Type B pancreatic cell (in vitro differentiated cells): ENCODE results near the gene SH3RF2. TPM values are rescaled to one million over a fixed set of nuclear protein-coding genes. Genes with fewer than 3 reads are reported as not detected.
"Not testable (repeated sequence)": the region's sequence is repeated elsewhere in the genome, so short reads cannot be mapped to it uniquely, and the experiment has no call there.

Experiments used
- DNase-seq: peaks from one replicate; pipeline ENCODE4 v3.0.0; 2021; ENCODE audit warnings: mixed read lengths; ENCODE audit not compliant: unreplicated experiment; ENCODE audit errors: extremely low spot score
- H3K27ac Mint-ChIP-seq: 2 replicates; pipeline ENCODE4 v1.8.0; 2021; ENCODE audit warnings: mild to moderate bottlenecking, mixed read lengths
- H3K27me3 Mint-ChIP-seq: 2 replicates; pipeline ENCODE4 v1.8.0; 2021; ENCODE audit warnings: mixed read lengths
- H3K36me3 Mint-ChIP-seq: 2 replicates; pipeline ENCODE4 v1.8.0; 2021; ENCODE audit warnings: mixed read lengths
- H3K4me1 Mint-ChIP-seq: one replicate; pipeline ENCODE4 v1.8.0; 2021; ENCODE audit warnings: mixed read lengths; ENCODE audit not compliant: unreplicated experiment
- H3K4me3 Mint-ChIP-seq: 2 replicates; pipeline ENCODE4 v1.8.0; 2021; ENCODE audit warnings: mild to moderate bottlenecking, mixed read lengths
- H3K9me3 Mint-ChIP-seq: 2 replicates; pipeline ENCODE4 v1.8.0; 2021; ENCODE audit warnings: mixed read lengths
- total RNA-seq: library from RNA; stranded (reverse); gene quantifications from 2 replicates; pipeline ENCODE4 v1.2.1, GENCODE V29; 2021; ENCODE audit warnings: low replicate concordance
- TF ChIP-seq, protein P1 (sequence below): fragments of 200-600 bp; sonication (generic); conservative IDR thresholded peaks from 2 replicates; pipeline ENCODE4 v1.5.0; 2021; ENCODE audit warnings: antibody characterized with exemption, mild to moderate bottlenecking

SH3RF2 gene
- total RNA-seq, 1 donor from 2014 or later = 11.2 TPM

DNA sequence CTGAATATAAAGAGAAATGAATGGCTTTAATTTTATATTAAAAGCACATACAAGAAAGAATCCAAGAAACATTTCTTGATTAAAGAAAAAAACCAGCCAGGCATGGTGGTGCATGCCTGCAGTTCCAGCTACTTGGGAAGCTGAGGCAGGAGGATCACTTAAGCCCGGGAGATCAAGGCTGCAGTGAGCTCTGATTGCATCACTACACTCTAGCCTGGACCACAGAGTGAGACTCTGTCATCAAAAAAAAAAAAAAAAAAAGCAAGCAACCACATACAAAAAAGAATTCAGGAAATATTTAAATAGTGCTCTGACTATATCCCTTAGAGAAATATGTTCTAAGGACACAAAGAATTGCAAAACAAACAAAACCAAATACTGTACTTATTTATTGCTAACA lies 171.5 kb downstream of the SH3RF2 start:
- Mint-ChIP-seq H3K27me3 (no peaks in the 10 kb centered on the region), H3K4me1 (no peaks in the 10 kb centered on the region), H3K27ac (no peak overlapping the region), H3K9me3 (peaks cover 4% of the 10 kb centered on the region), H3K36me3 (peaks cover 15% of the 10 kb centered on the region), H3K4me3 (no peak overlapping the region)
- DNase-seq = no peak
- TF ChIP-seq, protein P1, sequence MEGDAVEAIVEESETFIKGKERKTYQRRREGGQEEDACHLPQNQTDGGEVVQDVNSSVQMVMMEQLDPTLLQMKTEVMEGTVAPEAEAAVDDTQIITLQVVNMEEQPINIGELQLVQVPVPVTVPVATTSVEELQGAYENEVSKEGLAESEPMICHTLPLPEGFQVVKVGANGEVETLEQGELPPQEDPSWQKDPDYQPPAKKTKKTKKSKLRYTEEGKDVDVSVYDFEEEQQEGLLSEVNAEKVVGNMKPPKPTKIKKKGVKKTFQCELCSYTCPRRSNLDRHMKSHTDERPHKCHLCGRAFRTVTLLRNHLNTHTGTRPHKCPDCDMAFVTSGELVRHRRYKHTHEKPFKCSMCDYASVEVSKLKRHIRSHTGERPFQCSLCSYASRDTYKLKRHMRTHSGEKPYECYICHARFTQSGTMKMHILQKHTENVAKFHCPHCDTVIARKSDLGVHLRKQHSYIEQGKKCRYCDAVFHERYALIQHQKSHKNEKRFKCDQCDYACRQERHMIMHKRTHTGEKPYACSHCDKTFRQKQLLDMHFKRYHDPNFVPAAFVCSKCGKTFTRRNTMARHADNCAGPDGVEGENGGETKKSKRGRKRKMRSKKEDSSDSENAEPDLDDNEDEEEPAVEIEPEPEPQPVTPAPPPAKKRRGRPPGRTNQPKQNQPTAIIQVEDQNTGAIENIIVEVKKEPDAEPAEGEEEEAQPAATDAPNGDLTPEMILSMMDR = no peak

DNA sequence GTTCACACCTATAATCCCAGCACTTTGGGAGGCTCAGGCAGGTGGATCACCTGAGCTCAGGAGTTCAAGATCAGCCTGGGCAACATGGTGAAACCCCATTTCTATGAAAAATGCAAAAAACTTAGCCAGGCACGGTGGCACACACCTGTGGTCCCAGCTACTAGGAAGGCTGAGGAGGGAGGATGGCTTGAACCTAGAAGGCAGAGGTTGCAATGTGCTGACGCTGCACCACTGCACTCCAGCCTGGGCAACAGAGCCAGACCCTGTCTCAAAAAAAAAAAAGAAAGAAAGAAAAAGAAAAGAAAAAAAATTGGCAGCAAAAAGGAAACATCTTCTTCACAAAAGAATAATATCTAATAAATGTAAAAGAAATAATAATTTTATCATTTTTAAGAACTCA lies 172.5 kb downstream of the SH3RF2 start:
- H3K4me3 Mint-ChIP-seq, H3K4me1 Mint-ChIP-seq, H3K27me3 Mint-ChIP-seq, H3K9me3 Mint-ChIP-seq, H3K27ac Mint-ChIP-seq, DNase-seq: not testable (repeated sequence)
- H3K36me3 Mint-ChIP-seq = peaks cover 13% of the 10 kb centered on the region

DNA sequence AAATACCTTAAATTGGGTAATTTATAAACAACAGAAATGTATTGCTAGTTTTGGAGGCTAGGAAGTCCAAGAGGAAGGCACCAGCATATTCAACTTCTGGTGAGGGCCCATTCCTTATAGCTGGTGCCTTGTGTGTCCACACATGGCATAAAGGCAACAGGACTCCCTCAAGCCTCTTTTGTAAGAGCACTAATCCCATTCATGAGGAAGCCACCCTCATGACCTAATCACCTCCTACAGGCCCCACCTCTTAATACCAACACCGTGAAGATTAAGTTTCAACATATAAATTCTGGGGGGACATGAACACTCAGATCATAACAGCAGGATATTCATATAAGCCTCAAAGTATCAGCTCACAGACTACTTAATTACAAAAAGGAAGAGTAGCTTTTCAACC lies 173.0 kb downstream of the SH3RF2 start:
- Mint-ChIP-seq H3K4me1 (no peaks in the 10 kb centered on the region), H3K9me3 (no peaks in the 10 kb centered on the region), H3K27me3 (no peaks in the 10 kb centered on the region), H3K4me3 (no peak overlapping the region), H3K27ac (no peak overlapping the region), H3K36me3 (peaks cover 13% of the 10 kb centered on the region)
- DNase-seq = no peak
- TF ChIP-seq, protein P1 = no peak

DNA sequence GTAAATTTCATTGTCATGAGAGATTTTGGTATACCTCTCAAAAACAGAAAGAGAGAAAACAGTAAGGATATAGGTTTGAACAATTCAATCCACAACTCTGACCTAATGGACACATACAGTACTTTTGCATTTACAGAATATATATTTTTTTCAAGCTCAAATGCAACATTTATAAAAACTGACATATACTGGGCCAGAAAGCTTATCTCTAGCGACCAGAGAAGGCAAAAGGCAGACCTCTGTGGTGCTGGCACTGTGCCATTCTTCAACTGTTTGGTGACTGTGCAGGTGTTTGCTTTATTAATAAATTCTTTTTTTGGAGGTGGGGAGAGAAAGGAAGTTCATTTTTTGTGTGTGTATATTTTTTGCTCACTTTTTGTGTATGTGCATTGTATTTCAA lies 175.0 kb downstream of the SH3RF2 start:
- DNase-seq = no peak
- Mint-ChIP-seq H3K27me3 (no peaks in the 10 kb centered on the region), H3K27ac (no peak overlapping the region), H3K9me3 (no peaks in the 10 kb centered on the region), H3K36me3 (peaks cover 11% of the 10 kb centered on the region), H3K4me1 (no peaks in the 10 kb centered on the region), H3K4me3 (no peak overlapping the region)
- TF ChIP-seq, protein P1 = no peak

DNA sequence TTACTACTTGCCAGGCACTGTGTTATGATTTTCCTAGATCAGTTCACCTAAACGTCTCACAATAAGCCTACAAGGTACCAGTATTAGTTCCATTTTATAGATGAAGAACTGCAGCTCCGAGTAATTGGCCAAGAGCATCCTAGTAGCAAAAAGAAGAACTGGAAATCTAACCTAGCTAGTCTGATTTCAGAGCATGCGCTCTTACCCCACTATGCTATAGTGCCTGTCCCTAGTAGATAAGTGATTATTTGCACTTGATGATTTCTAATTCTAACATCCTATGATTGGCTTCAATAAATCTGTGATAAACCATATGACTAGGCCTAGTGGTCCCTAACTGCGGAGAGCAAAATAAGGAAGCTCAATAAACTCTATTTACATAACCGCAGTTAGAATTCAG lies 176.1 kb downstream of the SH3RF2 start:
- no peak overlapping the region for H3K27ac Mint-ChIP-seq
- TF ChIP-seq, protein P1 = no peak
- no peak for DNase-seq
- no peaks in the 10 kb centered on the region for H3K9me3 Mint-ChIP-seq
- H3K27me3 Mint-ChIP-seq = no peaks in the 10 kb centered on the region
- no peak overlapping the region for H3K4me3 Mint-ChIP-seq
- H3K36me3 Mint-ChIP-seq = peaks cover 15% of the 10 kb centered on the region
- H3K4me1 Mint-ChIP-seq = no peaks in the 10 kb centered on the region

Other genes with a start within 250 kb of the SH3RF2 start
- 15.5 and 19.6 TPM in 2 replicates for gene PRELID2, start 101.2 kb upstream of the SH3RF2 start, total RNA-seq
- gene GRXCR2, start 63.6 kb upstream of the SH3RF2 start, total RNA-seq = 0.24 TPM in 1 of 2 replicates, not detected in the other
- 0.95 and 2.4 TPM in 2 replicates for gene PLAC8L1, start 169.0 kb downstream of the SH3RF2 start, total RNA-seq
- gene LARS1, start 246.1 kb downstream of the SH3RF2 start, total RNA-seq = 120 and 142 TPM in 2 replicates